ENCODE data around the gene SHISA9. TPM values are rescaled to one million over a fixed set of nuclear protein-coding genes. Genes with fewer than 3 reads are reported as not detected.

Gene SHISA9
- total and polyA plus RNA-seq, 2 of the 4 experiments (the other 2 are of a cell fraction), result under 0.01 TPM; not detected in 1

DNA sequence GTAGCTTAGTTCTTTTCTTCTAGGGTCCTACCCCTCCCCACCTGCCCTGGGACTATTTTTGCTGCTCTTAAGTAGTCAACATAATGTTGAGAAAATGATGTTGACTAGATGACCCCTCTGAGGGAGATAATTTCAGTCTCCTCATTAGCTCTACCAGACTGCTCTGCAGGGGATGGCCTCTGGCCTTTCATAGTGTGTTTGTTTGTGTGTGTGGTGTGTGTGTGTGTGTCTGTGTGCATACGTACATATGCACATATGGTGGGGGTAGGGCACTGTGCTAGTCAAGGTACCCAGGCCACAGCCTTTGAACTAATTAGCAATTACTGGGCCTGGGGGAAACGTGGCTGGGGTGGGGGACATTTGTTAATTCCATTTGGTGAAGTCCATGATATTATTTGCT is 254.0 kb downstream of the SHISA9 start:
- ChIA-PET CTCF (no interaction called here), POLR2A (ENCODE audit: unreplicated experiment) (no interaction called here)
- no peak overlapping the region for H2BK15ac ChIP-seq (ENCODE audit: low read depth, low read length)
- no peaks in the 10 kb centered on the region for H3K79me1 ChIP-seq (ENCODE audit: low read depth in 1 of 2, low read length in 2 of 2)
- no peak overlapping the region for H2BK5ac ChIP-seq (ENCODE audit: low read depth, low read length, poor library complexity, severe bottlenecking)
- in situ Hi-C loops (cut with MboI; ENCODE audit: low sequenced_read_pairs), result no loop called here
- no peaks in the 10 kb centered on the region for H3K9me1 ChIP-seq (ENCODE audit: insufficient read depth, low read length)
- H2BK120ac ChIP-seq (ENCODE audit: low read depth, low read length), result no peak overlapping the region
- no peak overlapping the region for H3K18ac ChIP-seq (ENCODE audit: low read depth, low read length)
- H3K27me3 ChIP-seq (ENCODE audit: control insufficient read depth, insufficient read depth, low read length), result no peaks in the 10 kb centered on the region
- dilution Hi-C loops (cut with HindIII; ENCODE audit: low sequenced_read_pairs, unreplicated experiment), result no loop called here
- no peak overlapping the region for H4K5ac ChIP-seq (ENCODE audit: low read depth, low read length)
- H4K8ac ChIP-seq (ENCODE audit: low read depth in 2 of 2, low read length in 2 of 2), result no peak overlapping the region
- intact Hi-C loops (cut with micrococcal nuclease), result no loop called here
- H3K27ac ChIP-seq (ENCODE audit: insufficient read depth, low read length), result no peak overlapping the region
- no peak for TF ChIP-seq CHD1 (IDR thresholded peaks at IDR 0.05; ENCODE audit: low read depth, low read length)
- no peak for TF ChIP-seq RAD21 (IDR thresholded peaks at IDR 0.05; ENCODE audit: low read length)
- no peak for TF ChIP-seq SMC3 (IDR thresholded peaks at IDR 0.05; ENCODE audit: low read depth, low read length)
- TF ChIP-seq RCOR1 (IDR thresholded peaks at IDR 0.05; ENCODE audit: insufficient replicate concordance, low read length), result no peak
- no peak for TF ChIP-seq NFE2L2 (IDR thresholded peaks at IDR 0.05; ENCODE audit: low read depth, low read length)
- no peak for TF ChIP-seq CEBPB (IDR thresholded peaks at IDR 0.05; ENCODE audit: low read depth, low read length)
- TF ChIP-seq, protein P1, sequence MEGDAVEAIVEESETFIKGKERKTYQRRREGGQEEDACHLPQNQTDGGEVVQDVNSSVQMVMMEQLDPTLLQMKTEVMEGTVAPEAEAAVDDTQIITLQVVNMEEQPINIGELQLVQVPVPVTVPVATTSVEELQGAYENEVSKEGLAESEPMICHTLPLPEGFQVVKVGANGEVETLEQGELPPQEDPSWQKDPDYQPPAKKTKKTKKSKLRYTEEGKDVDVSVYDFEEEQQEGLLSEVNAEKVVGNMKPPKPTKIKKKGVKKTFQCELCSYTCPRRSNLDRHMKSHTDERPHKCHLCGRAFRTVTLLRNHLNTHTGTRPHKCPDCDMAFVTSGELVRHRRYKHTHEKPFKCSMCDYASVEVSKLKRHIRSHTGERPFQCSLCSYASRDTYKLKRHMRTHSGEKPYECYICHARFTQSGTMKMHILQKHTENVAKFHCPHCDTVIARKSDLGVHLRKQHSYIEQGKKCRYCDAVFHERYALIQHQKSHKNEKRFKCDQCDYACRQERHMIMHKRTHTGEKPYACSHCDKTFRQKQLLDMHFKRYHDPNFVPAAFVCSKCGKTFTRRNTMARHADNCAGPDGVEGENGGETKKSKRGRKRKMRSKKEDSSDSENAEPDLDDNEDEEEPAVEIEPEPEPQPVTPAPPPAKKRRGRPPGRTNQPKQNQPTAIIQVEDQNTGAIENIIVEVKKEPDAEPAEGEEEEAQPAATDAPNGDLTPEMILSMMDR (conservative IDR thresholded peaks at IDR 0.05; ENCODE audit: low read depth, low read length), result no peak
- TF ChIP-seq BHLHE40 (IDR thresholded peaks at IDR 0.05; ENCODE audit: low read depth, low read length), result no peak
- no peak for TF ChIP-seq POLR2A (IDR thresholded peaks at IDR 0.05; ENCODE audit: low read depth, low read length)
- TF ChIP-seq MAFK (IDR thresholded peaks at IDR 0.05; ENCODE audit: low read depth, low read length), result no peak
- TF ChIP-seq, protein P2, sequence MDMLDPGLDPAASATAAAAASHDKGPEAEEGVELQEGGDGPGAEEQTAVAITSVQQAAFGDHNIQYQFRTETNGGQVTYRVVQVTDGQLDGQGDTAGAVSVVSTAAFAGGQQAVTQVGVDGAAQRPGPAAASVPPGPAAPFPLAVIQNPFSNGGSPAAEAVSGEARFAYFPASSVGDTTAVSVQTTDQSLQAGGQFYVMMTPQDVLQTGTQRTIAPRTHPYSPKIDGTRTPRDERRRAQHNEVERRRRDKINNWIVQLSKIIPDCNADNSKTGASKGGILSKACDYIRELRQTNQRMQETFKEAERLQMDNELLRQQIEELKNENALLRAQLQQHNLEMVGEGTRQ (IDR thresholded peaks at IDR 0.05; ENCODE audit: low read depth, low read length), result no peak
- no peak for TF ChIP-seq MXI1 (IDR thresholded peaks at IDR 0.05; ENCODE audit: borderline replicate concordance, low read depth, low read length)
- TF ChIP-seq, protein P3, sequence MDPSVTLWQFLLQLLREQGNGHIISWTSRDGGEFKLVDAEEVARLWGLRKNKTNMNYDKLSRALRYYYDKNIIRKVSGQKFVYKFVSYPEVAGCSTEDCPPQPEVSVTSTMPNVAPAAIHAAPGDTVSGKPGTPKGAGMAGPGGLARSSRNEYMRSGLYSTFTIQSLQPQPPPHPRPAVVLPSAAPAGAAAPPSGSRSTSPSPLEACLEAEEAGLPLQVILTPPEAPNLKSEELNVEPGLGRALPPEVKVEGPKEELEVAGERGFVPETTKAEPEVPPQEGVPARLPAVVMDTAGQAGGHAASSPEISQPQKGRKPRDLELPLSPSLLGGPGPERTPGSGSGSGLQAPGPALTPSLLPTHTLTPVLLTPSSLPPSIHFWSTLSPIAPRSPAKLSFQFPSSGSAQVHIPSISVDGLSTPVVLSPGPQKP (IDR thresholded peaks at IDR 0.05; ENCODE audit: borderline replicate concordance, low read depth, low read length), result no peak
- no peak for TF ChIP-seq FOS (IDR thresholded peaks at IDR 0.05; ENCODE audit: low read depth, low read length)
- no peak overlapping the region for H4K91ac ChIP-seq (ENCODE audit: insufficient read depth, low read depth, low read length)
- no peak overlapping the region for H3K4me2 ChIP-seq (ENCODE audit: low read depth, low read length)
- no peak overlapping the region for H3K23ac ChIP-seq (ENCODE audit: low read depth, low read length)
- H2BK20ac ChIP-seq (ENCODE audit: low read depth, low read length), result no peak overlapping the region
- H3K56ac ChIP-seq (ENCODE audit: extremely low read depth, insufficient read depth, low read length), result no peak overlapping the region
- H2AFZ ChIP-seq (replicated peaks; ENCODE audit: low read length, poor library complexity), result no peak overlapping the region
- H3K4me3 ChIP-seq (ENCODE audit: insufficient read depth, low read depth, low read length), result no peak overlapping the region
- no TSS peak for BruUV-seq (replicated peaks)
- H3K4me1 ChIP-seq (ENCODE audit: control insufficient read depth, insufficient read depth, low read length), result no peaks in the 10 kb centered on the region
- DNase-seq, result no peak
- H4K20me1 ChIP-seq (ENCODE audit: insufficient read depth, low read length), result no peaks in the 10 kb centered on the region
- H3K9me3 ChIP-seq (ENCODE audit: control insufficient read depth, insufficient read depth, low read length), result peaks cover 18% of the 10 kb centered on the region
- H3K14ac ChIP-seq (replicated peaks; ENCODE audit: low read depth, low read length), result no peak overlapping the region
- no CpG with 5 or more reads among the region's 2 CpGs for WGBS, 2 experiments (ENCODE audit: extremely low coverage in 2 of 2, insufficient read length in 1 of 2)
- H3K4ac ChIP-seq (ENCODE audit: low read depth, low read length), result no peak overlapping the region
- ATAC-seq (ENCODE audit: low read depth), result no peak
- no peak overlapping the region for H3K9ac ChIP-seq (ENCODE audit: low read depth, low read length)
- no peak overlapping the region for H2AK5ac ChIP-seq (ENCODE audit: low read depth, low read length)
- no peak overlapping the region for H2AK9ac ChIP-seq (replicated peaks; ENCODE audit: low read depth, low read length, poor library complexity)
- no peaks in the 10 kb centered on the region for H3K36me3 ChIP-seq (ENCODE audit: control insufficient read depth, insufficient read depth, low read length)
